ENCODE measurements around the gene SPHK2.

DNA sequence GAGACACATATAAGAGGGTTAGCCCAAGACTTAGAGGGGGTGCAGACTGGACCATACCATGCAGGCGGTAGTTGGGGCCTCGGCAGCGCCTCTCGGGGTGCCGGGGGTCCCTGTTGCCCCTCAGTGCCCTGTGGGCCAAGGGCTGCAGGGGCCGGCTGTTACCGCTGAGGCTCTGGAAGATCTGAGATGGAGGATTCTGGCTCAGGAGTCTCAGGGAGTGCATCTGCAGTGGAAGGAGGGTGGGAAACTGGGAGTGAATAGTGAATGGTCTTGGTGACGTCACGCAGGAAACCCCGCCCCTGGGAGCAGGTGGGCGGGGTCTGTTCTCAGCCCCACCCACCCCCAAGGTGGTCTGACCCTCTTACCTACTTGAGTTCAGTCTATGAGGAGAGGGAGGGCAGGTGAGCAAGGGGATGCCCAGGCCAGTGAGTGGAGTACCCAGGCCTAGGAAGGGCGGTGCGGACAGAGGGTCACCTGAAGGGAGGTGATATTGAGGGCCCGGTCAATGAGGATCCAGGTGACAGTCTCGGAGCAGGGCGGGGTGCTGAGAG, 19.6 kb downstream of the SPHK2 start:
- no peak for TF ChIP-seq POLR2A (IDR thresholded peaks at IDR 0.05)
- TF ChIP-seq, protein P1, sequence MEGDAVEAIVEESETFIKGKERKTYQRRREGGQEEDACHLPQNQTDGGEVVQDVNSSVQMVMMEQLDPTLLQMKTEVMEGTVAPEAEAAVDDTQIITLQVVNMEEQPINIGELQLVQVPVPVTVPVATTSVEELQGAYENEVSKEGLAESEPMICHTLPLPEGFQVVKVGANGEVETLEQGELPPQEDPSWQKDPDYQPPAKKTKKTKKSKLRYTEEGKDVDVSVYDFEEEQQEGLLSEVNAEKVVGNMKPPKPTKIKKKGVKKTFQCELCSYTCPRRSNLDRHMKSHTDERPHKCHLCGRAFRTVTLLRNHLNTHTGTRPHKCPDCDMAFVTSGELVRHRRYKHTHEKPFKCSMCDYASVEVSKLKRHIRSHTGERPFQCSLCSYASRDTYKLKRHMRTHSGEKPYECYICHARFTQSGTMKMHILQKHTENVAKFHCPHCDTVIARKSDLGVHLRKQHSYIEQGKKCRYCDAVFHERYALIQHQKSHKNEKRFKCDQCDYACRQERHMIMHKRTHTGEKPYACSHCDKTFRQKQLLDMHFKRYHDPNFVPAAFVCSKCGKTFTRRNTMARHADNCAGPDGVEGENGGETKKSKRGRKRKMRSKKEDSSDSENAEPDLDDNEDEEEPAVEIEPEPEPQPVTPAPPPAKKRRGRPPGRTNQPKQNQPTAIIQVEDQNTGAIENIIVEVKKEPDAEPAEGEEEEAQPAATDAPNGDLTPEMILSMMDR (IDR thresholded peaks at IDR 0.05) = no peak
